NCI-H1930 (cell line): Measurements from ENCODE around the gene SLC34A3.
"Not testable (repeated sequence)": the region's sequence is repeated elsewhere in the genome, so short reads cannot be mapped to it uniquely, and the experiment has no call there.

Experiments used
- DNase-seq, 2 experiments: peaks; one replicate each; lab custom pipeline; 2025; lab: John Stamatoyannopoulos, UW

Gene SLC34A3

GRCh38 chr9:137241490-137242268, 11.0 kb downstream of the SLC34A3 start:
- no peak for DNase-seq

GRCh38 chr9:137242269-137243203, 11.8 kb downstream of the SLC34A3 start:
- DNase-seq = no peak

GRCh38 chr9:137243266-137243625, 12.5 kb downstream of the SLC34A3 start:
- not testable (repeated sequence) for DNase-seq

GRCh38 chr9:137243626-137244485, 13.2 kb downstream of the SLC34A3 start:
- no peak for DNase-seq

GRCh38 chr9:137244486-137245449, 14.1 kb downstream of the SLC34A3 start:
- DNase-seq = no peak

GRCh38 chr9:137245450-137246421, 15.0 kb downstream of the SLC34A3 start:
- no peak for DNase-seq

GRCh38 chr9:137247135-137247915, 16.6 kb downstream of the SLC34A3 start:
- no peak for DNase-seq

- no peak for DNase-seq
Observed at GRCh38 chr9:137247916-137248175, 17.1 kb downstream of the SLC34A3 start.

GRCh38 chr9:137250329-137251193, 19.9 kb downstream of the SLC34A3 start:
- DNase-seq = no peak

- no peak for DNase-seq
Observed at GRCh38 chr9:137251194-137251461, 20.4 kb downstream of the SLC34A3 start, which contains the start of gene STPG3. Gene STPG3, plus strand, starts transcription at chr9:137251286. Its CDS starts 1 bp downstream, at chr9:137251287.

- no peak for DNase-seq
Observed at GRCh38 chr9:137251490-137252268, 21.0 kb downstream of the SLC34A3 start.

- DNase-seq = no peak
Observed at GRCh38 chr9:137252555-137253506, 22.1 kb downstream of the SLC34A3 start.

GRCh38 chr9:137253717-137254623, 23.3 kb downstream of the SLC34A3 start:
- no peak for DNase-seq

GRCh38 chr9:137254624-137255447, 24.1 kb downstream of the SLC34A3 start, which contains the start of gene NELFB:
Gene NELFB, plus strand, starts transcription at chr9:137255327.
- DNase-seq = peak; percentile 69 to 89
